Endodermal cell (in vitro differentiated cells): Measurements from ENCODE around the gene HBZ. TPM values are rescaled to one million over a fixed set of nuclear protein-coding genes. Genes with fewer than 3 reads are reported as not detected.

Source experiments
- DNase-seq: peaks from one replicate; pipeline ENCODE4 v3.0.0-alpha.2; 2017
- H3K27ac ChIP-seq: 2 replicates; pipeline ENCODE4 v1.5.1; 2013; ENCODE audit warnings: mild to moderate bottlenecking, low read depth, low read length, moderate library complexity
- H3K27me3 ChIP-seq: 2 replicates; pipeline ENCODE4 v1.6.1; 2013; ENCODE audit warnings: mild to moderate bottlenecking, low read length, moderate library complexity; ENCODE audit not compliant: insufficient read depth, control insufficient read depth, poor library complexity, severe bottlenecking
- H3K36me3 ChIP-seq: 2 replicates; pipeline ENCODE4 v1.7.0; 2013; ENCODE audit warnings: mild to moderate bottlenecking, low read length, moderate library complexity; ENCODE audit not compliant: control insufficient read depth, insufficient read depth
- H3K4me1 ChIP-seq: one replicate; pipeline ENCODE4 v1.7.0; 2013; ENCODE audit warnings: low read length; ENCODE audit not compliant: control insufficient read depth, insufficient read depth
- H3K4me3 ChIP-seq: 2 replicates; pipeline ENCODE4 v1.5.1; 2013; ENCODE audit warnings: mild to moderate bottlenecking, low read length, moderate library complexity
- H3K9ac ChIP-seq: 2 replicates; pipeline ENCODE4 v1.6.1; 2013; ENCODE audit warnings: mild to moderate bottlenecking, low read length, moderate library complexity; ENCODE audit not compliant: poor library complexity, severe bottlenecking; ENCODE audit errors: extremely low read depth
- H3K9me3 ChIP-seq: 2 replicates; pipeline ENCODE4 v1.6.1; 2013; ENCODE audit warnings: mild to moderate bottlenecking, low read length, moderate library complexity; ENCODE audit not compliant: control insufficient read depth
- H3K27ac Mint-ChIP-seq: 2 replicates; pipeline ENCODE4 v1.8.0; 2020; ENCODE audit warnings: mixed read lengths
- H3K27me3 Mint-ChIP-seq: 2 replicates; pipeline ENCODE4 v1.8.0; 2021; ENCODE audit warnings: mild to moderate bottlenecking, mixed read lengths; ENCODE audit not compliant: insufficient read depth
- H3K36me3 Mint-ChIP-seq: 2 replicates; pipeline ENCODE4 v1.8.0; 2020; ENCODE audit warnings: low read depth, mixed read lengths
- H3K4me1 Mint-ChIP-seq: 2 replicates; pipeline ENCODE4 v1.8.0; 2020; ENCODE audit warnings: mixed read lengths
- H3K4me3 Mint-ChIP-seq: 2 replicates; pipeline ENCODE4 v1.8.0; 2020; ENCODE audit warnings: mild to moderate bottlenecking, moderate library complexity, mixed read lengths
- H3K9me3 Mint-ChIP-seq: 2 replicates; pipeline ENCODE4 v1.8.0; 2020; ENCODE audit warnings: mild to moderate bottlenecking, mixed read lengths
- WGBS, 2 experiments: methylation state at CpG; one replicate each; pipeline versions ENCODE4 v1.1.5 to v1.1.7; 2013; ENCODE audit warnings: missing lambda C conversion rate in 2 of 2, mixed read lengths in 1 of 2; ENCODE audit not compliant: insufficient coverage in 1 of 2, insufficient read length in 1 of 2; 5-methylcytosine and 5-hydroxymethylcytosine counted together
- total RNA-seq, 2 donors: library from RNA; stranded (reverse); fragmentation: NEBNext Ultra II Directional in 1 of 2; extraction: Animal tissue kit (Norgen Biotek cat#: 25700) in 1 of 2; gene quantifications; 2 replicates in 1 of 2; 3 replicates in 1 of 2; pipeline ENCODE4 v1.2.1, GENCODE V29; 2021
- TF ChIP-seq, protein P1 (sequence below): fragments of 200-600 bp; sonication (generic); conservative IDR thresholded peaks from 2 replicates; pipeline ENCODE4 v1.5.0; 2021; ENCODE audit warnings: antibody characterized with exemption, mild to moderate bottlenecking

The HBZ gene
- total RNA-seq, 2 donors from 2014 or later, result not detected

DNA sequence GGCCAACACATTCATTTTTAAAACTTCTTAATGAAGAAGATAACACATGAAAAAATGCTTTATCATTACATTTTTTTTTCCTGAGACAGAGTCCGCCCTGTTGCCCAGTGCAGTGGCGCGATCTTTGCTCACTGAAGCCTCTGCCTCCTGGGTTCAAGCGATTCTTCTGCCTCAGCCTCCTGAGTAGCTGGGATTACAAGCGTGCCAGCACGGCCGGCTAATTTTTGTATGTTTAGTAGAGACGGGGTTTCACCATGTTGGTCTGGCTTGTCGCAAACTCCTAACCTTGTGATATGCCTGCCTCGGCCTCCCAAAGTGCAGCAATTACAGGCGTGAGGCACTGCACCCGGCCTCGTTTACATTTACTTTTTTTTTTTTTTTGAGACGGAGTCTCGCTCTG lies 41.0 kb downstream of the HBZ start:
- no peaks in the 10 kb centered on the region for H3K9me3 Mint-ChIP-seq
- WGBS, 2 experiments, result 93 to 94% methylated on average over 9 to 15 of the region's 15 CpGs
- Histone ChIP-seq H3K27ac (no peak overlapping the region), H3K9ac (no peak overlapping the region), H3K4me1 (no peaks in the 10 kb centered on the region), H3K27me3 (no peaks in the 10 kb centered on the region), H3K36me3 (peaks cover 92% of the 10 kb centered on the region), H3K4me3 (no peak overlapping the region), H3K9me3 (no peaks in the 10 kb centered on the region)
- H3K36me3 Mint-ChIP-seq, result peaks cover 88% of the 10 kb centered on the region
- no peaks in the 10 kb centered on the region for H3K27me3 Mint-ChIP-seq
- TF ChIP-seq, protein P1, sequence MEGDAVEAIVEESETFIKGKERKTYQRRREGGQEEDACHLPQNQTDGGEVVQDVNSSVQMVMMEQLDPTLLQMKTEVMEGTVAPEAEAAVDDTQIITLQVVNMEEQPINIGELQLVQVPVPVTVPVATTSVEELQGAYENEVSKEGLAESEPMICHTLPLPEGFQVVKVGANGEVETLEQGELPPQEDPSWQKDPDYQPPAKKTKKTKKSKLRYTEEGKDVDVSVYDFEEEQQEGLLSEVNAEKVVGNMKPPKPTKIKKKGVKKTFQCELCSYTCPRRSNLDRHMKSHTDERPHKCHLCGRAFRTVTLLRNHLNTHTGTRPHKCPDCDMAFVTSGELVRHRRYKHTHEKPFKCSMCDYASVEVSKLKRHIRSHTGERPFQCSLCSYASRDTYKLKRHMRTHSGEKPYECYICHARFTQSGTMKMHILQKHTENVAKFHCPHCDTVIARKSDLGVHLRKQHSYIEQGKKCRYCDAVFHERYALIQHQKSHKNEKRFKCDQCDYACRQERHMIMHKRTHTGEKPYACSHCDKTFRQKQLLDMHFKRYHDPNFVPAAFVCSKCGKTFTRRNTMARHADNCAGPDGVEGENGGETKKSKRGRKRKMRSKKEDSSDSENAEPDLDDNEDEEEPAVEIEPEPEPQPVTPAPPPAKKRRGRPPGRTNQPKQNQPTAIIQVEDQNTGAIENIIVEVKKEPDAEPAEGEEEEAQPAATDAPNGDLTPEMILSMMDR, result no peak
- no peaks in the 10 kb centered on the region for H3K4me1 Mint-ChIP-seq
- H3K27ac Mint-ChIP-seq, result no peak overlapping the region
- no peak for DNase-seq
- no peak overlapping the region for H3K4me3 Mint-ChIP-seq

- TF ChIP-seq, protein P1, result no peak
- Mint-ChIP-seq H3K27me3 (no peaks in the 10 kb centered on the region), H3K9me3 (no peaks in the 10 kb centered on the region), H3K4me3 (no peak overlapping the region), H3K4me1 (no peaks in the 10 kb centered on the region), H3K27ac (no peak overlapping the region), H3K36me3 (peaks cover 86% of the 10 kb centered on the region)
- Histone ChIP-seq H3K9ac (no peak overlapping the region), H3K27ac (no peak overlapping the region), H3K27me3 (no peaks in the 10 kb centered on the region), H3K36me3 (peaks cover 91% of the 10 kb centered on the region), H3K9me3 (no peaks in the 10 kb centered on the region), H3K4me1 (no peaks in the 10 kb centered on the region), H3K4me3 (no peak overlapping the region)
- WGBS, 2 experiments, result 99 to 100% methylated on average over 2 to 6 of the region's 6 CpGs
- no peak for DNase-seq
Measured at GRCh38 chr16:194516-194915, 42.1 kb downstream of the HBZ start.

- DNase-seq, result no peak
- TF ChIP-seq, protein P1, result no peak
- WGBS, 2 experiments, result 95 to 100% methylated on average over 5 of the region's 5 CpGs
- Mint-ChIP-seq H3K27ac (no peak overlapping the region), H3K4me3 (no peak overlapping the region), H3K27me3 (no peaks in the 10 kb centered on the region), H3K9me3 (no peaks in the 10 kb centered on the region), H3K4me1 (no peaks in the 10 kb centered on the region), H3K36me3 (peaks cover 78% of the 10 kb centered on the region)
- Histone ChIP-seq H3K27ac (no peak overlapping the region), H3K9me3 (no peaks in the 10 kb centered on the region), H3K27me3 (no peaks in the 10 kb centered on the region), H3K4me1 (no peaks in the 10 kb centered on the region), H3K9ac (no peak overlapping the region), H3K36me3 (peaks cover 81% of the 10 kb centered on the region), H3K4me3 (no peak overlapping the region)
Measured at GRCh38 chr16:200388-200787, 47.9 kb downstream of the HBZ start.
